Activated CD8-positive, alpha-beta memory T cell treated with anti-CD3 and anti-CD28 coated beads, Interleukin-2, amount 50 U/mL, for 24 hours (primary cell): ENCODE data around the gene PSMA6.
"Not testable (repeated sequence)": the region's sequence is repeated elsewhere in the genome, so short reads cannot be mapped to it uniquely, and the experiment has no call there.

Experiments
- DNase-seq: peaks from one replicate; pipeline ENCODE4 v3.0.0-alpha.2; 2020; ENCODE audit errors: extremely low read depth

Gene PSMA6

DNA sequence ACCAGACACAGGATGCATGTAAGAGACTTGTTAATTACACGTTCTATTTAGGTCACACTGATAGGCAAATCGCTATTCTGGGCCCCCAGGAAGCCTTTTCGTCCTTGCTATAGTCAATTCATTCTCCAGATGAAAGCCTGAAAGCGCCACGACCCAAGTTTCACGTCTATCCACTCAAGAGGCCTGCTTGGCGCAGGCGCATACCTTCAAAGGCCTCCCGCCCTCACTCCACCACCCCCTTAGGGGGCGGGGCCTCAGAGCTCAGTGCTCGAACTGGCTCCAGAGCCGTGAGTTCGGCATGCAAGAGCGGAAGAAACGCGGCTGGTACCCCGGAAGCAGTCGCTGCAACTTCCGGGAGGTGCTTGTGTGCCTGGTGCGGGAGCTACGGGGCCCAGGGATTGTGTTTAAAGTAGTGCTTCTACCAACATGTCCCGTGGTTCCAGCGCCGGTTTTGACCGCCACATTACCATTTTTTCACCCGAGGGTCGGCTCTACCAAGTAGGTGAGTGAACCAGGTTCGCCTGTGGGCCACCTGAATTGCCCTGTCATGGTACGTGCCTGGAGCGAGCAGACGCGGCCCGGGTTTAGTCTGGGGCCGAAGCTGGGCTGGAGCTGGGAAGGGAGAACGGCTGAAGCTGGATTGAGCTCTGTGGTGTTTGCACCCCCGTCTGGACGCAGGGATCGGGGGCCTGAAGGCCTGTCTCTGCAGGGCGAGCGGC lies at the start of gene PSMA6:
Gene PSMA6 (plus strand): TSS at position 332 of the 719 bp plus-strand sequence. CDS start 95 bp downstream, at position 427.
- peak; percentile 97 for DNase-seq

DNA sequence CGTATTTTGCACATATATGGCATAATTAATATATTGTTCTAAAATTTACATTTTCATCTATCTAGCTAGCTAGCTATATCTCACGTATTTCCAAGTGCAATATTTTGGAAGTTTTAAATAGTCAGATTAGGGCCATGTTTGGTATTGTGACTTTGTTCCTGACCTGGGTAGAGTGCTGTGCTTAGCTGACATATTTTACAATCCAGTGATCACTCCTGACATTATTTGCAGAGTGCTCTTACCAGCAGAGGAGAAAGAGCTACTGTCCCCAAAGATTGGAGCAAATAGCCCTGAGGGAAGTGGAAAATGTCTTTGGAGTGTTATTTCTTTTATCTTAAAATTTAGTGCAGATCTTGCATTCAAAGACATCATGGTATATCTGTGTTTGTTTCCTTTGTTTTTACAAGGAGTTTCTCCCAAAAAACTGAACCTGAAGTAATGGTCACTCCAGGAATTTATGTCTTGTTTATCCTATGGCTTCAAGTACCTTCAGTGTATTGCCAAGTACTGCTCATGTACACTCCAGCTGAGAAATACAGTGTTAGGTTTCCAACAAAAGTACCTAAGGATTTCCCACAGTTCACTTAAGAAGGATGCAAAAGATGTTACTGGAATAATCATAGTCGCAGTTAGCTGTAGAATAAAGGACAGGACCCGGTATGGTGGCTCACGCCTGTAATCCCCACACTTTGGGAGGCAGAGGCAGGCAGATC lies 49.4 kb upstream of the PSMA6 start:
- DNase-seq, result no peak

DNA sequence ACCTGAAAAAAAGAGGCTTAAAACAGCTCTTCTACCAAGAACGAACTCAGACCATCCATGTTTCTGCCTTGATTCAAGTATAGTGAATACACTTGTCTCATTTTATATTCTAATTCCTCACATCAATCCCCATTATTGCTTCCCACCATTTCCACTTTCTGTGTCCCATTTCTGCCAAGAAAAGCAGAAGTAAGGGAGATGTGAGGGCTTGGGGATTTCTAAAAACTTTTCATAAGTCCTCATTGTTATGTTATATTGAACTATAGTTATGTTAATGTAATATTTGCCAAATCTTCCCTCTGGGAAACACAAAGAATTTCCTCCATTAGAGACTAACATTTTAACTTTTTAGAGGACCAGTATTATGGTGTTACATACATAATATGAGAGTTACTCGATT lies 48.2 kb upstream of the PSMA6 start:
- no peak for DNase-seq

DNA sequence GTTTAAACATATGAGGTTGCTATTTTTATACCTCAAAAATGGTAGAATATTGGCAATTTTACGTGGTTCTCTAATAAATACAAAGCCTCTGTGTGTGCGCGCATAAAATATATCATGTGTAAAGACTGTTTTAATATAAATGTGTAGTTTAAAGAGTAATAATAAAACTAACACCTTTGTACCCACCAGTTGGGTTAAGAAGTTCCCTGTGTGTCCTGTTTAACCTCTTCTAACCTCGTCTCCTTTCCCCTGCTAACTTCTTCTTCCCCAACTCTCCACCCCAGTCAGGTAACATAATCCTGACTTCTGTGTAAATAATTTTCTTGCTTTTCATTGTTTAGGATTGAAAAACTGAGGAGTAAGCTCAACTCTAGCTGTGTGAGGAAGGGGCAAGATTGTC lies 47.6 kb upstream of the PSMA6 start:
- no peak for DNase-seq

DNA sequence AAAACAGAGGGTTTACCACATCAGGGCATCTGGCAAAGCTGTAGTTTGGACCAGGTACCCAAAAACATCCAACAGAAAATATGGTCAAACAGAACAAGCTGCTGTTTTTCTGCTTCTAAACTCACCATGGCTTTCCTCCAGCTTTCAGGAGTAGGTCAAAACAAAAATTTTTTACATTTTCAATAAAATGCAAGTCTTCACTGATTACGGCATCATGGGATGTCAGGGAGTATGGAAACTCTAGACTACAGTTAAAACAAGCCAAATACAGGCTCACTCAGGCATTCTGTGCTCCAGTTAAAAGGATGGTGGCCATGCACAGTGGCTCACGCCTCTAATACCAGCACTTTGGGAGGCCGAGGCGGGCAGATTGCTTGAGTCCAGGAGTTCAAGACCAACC lies 47.1 kb upstream of the PSMA6 start:
- DNase-seq, result no peak

DNA sequence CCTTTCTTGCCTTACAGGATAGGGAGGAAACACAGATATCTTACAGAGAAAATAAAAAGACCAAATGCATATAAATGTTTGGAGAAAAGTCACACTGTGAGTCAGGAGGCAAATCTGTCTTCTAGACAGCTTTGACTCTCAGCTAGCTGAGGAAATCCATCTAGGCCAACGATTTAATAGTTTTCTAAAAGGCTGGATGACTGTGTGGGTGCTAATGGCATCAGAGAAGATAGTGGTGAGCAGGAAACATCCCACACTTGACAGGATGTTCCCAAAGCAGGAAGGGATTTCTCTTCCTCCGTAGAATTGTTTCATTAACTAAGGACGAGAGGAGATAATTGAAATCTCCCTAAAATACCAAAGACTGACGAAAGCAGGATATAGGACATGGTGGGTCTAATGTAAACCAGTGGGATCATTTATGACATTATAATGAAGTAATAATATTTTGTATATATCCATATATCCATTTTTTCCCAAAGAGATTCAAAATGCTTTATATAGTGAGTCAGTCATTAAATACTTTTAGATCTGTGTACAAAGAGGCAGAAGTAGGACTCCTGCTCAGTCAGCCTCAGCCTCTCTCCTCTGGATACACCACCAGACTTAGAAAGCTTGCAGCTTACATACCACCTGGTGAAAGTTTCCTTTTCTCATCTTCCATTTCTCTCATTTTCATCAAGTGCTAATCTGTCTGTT lies 44.3 kb upstream of the PSMA6 start:
- no peak for DNase-seq

DNA sequence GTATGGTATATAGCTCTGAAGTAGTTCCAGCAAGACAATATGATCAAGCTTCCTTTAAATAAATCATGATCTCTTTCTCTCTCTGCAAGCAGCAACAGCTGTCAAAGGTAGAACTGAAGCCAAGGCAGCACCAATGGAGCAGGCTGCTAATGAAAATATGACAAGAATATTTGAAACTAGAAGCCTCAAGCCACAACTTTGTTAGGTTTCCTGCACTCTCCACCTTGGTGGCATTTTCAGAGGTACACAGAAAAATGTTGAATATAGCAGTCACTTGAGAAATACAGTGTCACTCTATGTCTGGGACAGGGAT lies 43.8 kb upstream of the PSMA6 start:
- DNase-seq, result no peak

DNA sequence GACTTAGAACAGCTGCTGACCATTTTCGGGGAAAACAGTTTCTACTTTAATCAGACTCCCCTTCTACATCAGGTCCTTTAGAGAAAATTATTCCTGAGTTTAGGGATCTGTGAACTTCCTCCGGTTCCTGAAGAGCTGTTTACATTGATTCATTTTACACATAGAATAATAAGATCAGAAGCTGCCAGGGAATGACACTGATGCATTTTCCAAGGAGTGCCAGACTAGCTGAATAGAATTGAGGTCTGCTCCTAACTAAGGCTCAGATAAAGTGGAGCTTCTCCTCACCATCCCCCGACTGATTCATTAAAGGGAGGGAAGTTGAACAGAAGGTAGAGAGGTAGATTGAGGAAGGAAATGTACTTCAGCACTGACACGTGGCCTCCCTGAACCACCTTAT lies 41.9 kb upstream of the PSMA6 start:
- no peak for DNase-seq

DNA sequence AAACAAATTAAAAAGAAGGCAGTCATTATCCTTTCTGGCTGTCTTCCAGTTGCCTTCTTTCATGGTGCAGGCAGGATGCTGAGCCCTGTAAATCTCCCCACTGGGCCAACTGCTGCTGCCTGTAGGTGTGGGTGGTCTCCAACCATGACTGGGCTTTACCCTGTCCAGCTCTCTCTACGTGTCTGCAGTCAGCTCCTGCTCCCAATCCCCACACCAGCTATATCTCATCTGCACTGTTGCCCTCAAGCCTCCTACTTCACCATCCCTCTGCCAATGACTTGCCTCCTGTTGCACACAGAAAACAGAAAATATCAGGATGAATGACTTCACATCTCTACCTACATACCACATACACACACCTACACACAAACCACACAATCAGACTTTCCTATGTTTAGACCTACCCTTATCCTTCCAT lies 39.7 kb upstream of the PSMA6 start:
- DNase-seq, result no peak

DNA sequence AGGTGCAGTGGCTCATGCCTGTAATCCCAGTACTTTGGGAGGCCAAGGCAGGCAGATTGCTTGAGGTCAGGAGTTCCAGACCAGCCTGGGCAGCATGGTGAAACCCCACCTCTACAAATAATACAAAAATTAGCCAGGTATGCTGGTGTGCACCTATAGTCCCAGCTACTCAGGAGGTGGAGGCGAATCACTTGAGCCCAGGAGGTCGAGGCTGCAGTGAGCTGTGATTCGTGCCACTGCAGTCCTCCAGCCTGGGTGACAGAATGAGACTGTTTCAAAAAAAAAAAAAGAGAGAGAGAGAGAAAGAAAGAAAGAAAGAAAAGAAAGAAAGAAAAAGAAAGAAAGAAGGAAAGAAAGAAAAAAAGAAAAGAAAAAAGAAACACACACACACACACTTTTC lies 39.1 kb upstream of the PSMA6 start:
- not testable (repeated sequence) for DNase-seq

DNA sequence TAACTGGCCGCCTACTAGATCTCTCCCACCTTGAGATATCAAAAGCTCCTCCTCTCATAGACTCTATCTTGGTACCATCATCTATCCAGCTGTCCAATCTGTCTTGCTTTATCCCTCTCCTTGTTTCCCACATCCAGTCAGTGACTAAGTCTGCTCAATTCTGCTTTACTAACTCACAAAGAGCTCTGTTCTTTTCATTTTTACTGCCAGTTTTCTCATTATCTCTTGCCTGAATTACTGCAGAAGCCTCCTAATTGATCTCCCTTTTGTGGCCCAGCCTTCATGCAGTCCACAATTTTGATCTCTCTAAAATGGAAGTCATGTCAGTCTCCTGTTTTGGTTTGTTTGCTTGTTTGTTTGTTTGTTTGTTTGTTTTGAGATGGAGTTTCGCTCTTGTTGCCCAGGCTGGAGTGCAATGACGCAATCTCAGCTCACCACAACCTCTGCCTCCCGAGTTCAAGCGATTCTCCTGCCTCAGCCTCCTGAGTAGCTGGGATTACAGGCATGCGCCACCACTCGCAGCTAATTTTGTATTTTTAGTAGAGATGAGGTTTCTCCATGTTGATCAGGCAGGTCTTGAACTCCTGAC lies 38.1 kb upstream of the PSMA6 start:
- DNase-seq, result not testable (repeated sequence)

DNA sequence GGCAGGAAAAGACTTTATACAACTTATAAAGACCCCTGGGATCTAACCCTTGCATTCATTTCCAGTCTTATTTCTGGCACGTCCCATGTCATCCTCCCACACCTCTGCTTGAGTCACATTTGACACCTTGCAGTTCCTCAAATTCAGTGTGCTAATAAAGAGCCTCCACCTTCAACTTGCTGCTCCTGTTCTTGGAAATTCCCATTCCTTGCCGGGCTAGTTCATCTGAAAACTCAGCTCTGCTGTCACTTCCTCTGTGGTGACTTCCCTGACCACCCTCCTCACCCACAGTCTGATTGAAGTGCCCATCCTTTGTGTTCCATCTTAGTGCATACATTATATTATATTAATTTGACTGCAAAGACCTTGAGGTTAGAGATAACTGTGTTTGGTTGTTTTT lies 37.4 kb upstream of the PSMA6 start:
- no peak for DNase-seq

DNA sequence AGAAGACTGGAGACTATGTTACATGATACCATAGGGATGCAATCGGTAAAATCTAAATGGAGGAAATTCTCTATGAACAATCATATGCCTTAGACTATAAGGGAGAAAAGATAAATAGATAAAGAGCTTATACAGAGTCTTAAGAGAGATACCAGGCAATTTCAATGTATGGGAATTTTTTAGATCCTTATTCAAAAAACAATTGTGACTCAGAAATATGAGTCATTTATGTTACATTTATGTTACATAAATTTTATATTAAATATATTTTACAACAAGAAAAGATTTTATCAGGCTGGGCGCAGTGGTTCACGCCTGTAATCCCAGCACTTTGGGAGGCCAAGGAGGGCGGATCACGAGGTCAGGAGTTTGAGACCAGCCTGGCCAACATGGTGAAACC lies 36.5 kb upstream of the PSMA6 start:
- no peak for DNase-seq

DNA sequence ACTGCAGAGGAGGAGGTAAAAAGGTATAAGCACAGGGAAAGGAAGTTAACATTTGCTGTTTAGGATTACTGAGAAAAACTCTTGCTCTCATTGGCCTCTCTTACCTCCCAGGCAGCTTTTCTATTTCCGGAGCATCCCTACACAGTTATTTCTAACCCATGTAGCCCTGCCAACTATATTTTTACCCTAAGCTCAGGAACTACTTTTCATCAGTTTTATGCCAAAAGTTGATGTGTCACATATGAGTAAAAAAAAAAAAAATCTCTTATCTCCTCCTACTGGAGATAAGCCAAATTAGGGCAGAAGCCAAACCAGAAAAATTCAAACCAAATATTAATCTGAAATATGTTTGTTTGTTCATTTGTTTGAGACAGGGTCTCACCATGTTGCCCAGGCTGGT lies 34.4 kb upstream of the PSMA6 start:
- DNase-seq, result no peak

DNA sequence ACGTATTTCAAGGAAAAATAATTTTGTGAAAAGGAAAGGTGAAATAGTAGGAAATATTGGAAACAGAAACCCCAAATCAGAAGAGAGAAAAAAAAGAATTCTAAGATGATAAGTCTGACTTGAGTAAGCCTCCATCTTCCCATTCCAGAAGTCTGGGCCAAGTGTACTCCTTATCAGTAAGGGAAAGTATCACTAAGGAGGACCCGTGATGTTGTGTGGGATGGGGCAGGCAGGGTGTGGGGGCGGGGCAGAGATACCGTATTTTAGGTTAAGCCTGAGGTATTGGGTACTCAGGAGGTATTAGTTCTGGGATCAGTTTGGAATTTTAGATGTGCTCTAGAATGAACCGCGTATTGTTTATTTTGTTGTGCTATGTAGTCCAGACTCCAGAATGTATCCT lies 33.8 kb upstream of the PSMA6 start:
- no peak for DNase-seq

DNA sequence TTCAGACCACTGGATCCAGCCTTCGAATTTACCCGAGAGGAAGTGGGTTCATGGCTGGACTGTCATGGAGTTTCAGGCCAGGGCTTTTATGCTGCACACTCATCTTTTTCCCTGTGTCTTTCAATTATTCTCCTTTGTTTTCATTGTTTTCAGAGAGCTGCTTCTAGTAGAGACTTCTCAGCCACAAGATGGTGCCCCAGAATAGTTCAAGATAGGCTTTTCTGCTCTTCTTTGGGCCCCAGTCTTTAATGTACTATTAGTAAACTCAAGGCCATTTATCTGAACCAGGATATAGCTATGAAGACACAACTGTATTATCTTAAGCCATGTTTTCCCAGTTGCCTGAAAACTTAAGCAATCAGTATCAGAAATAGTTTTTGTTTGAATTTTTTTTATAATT lies 30.4 kb upstream of the PSMA6 start:
- no peak for DNase-seq

DNA sequence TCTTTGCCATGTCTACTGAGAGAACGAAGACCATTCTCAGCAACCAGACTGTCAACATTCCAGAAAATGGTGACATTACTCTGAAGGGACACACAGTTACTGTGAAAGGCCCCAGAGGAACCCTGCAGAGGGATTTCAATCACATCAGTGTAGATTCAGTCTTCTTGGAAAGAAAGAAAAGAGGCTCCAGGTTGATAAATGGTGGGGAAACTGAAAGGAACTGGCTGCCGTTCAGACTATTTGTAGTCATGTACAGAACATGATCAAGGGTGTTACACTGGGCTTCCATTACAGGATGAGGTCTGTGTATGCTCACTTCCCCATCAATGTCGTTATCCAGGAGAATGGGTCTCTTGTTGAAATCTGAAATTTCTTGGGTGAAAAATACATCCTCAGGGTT lies 29.7 kb upstream of the PSMA6 start:
- DNase-seq, result no peak

DNA sequence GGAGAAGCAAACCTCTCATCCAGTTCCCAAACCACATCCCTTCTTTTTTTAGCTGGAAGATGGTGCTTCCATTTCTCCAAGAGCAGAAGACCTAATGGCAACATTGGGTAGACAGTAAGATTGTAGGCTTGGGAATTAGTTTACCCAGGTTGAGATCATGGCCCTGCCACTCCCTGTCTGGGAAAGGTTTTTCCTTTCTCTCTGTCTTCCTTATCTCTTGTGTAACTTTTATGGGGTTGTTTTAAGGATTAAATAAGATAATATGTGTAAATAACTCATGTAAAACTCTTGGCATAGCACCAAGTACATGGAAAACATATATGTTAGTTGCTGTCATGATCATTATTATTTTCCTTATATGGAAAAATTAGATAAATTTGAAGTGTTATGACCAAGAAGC lies 23.2 kb upstream of the PSMA6 start:
- no peak for DNase-seq

DNA sequence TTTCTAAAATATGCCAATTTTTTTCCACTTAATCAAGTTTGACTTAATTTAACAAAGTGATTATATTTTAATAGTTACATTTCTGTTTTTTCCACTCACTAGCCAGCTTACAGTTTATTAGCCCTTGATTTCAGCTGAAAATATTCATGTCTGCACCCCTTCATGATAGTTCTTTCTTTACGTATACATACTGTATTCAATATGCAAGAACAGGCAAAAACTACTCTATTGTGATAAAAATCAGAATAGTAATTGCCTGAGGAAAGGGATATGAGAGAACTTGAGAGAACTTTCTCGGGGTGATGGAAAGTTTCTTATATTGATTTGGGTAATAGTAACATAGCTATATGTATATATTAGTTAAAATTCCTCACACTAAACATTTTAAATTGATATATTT lies 17.4 kb upstream of the PSMA6 start:
- no peak for DNase-seq

DNA sequence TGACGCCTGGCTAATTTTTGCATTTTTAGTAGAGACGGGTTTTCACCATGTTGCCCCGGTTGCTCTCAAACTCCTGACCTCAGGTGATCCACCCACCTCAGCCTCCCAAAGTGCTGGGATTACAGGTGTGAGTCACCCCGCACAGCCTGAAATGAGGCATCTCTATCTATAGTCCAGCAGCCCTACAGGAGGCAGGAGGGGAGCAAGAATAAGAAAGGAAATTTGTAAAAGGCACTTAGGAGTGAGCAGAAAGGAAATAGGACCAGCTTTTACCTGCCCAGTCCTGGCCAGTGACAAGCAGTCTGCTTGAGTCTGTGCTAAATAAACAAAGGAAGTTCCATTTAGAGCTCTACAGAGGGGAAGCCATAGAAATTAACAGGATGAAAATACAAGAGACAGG lies 15.0 kb upstream of the PSMA6 start:
- DNase-seq, result no peak

DNA sequence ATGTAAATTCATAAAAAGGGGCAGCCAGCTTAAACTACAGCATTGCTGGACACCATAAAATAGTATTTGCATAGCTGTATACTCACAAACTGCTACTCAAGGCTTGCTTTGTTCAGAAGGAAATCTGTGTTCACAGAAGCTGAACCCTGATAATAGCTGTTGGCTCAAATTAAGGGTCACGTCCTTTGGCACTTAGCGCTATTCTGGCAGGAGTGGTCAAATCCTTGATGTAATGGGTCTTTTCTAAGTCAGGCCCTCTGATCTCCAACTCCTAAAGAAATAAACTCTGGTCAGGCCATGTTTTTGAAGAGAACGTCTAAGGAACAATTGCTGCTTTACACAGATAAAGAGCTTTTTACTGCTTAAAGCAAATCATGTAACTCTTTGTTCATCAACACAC lies 12.8 kb upstream of the PSMA6 start:
- DNase-seq, result no peak

DNA sequence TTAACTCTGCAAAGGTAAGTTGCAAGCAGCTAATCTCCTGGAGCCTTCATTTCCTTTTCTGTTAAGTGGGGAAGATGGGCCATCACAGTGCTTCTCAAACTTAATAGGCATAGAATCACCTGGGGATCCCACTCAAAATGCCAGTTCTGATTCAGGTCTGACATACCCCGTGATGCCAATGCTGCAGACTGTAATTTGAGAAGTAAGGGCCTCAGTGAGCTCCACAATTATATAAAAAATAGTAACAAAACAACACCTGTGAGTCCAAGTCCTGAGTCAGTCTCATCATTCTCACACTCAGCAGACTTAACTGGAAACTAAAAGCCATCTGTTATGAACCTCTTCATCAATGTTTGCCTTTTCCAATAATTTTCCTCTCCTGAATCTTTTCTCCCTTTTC lies 10.8 kb upstream of the PSMA6 start:
- no peak for DNase-seq

DNA sequence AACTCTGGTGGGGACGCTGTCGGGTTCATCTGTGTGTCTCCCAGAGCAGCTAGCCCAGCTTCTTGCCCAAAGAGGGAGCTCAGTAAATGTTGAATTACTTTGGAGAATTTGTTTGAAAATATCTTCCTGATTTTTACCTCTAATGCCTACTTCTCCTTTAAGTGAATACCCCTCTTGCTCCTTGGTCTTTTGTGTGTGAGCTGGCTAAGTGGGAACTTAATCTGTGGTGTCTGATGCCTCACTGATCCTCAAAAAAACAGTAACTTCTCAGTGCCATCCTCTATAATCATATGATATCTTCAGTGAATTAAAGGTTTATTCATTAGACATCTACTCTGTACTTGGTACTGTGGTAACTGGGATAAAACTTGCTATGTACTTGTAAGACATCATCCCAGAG lies 7.7 kb upstream of the PSMA6 start:
- no peak for DNase-seq
